Left renal cortex interstitium (tissue), 4 donors: ENCODE data around the gene BTBD2. TPM values are rescaled to one million over a fixed set of nuclear protein-coding genes. Genes with fewer than 3 reads are reported as not detected.
A peak's percentile ranks its signal among the peaks of the same experiment; 100 is the strongest.

ENCODE experiments used
- DNase-seq, 4 donors: peaks; one replicate each; pipeline ENCODE4 v3.0.0-alpha.2; 2013; ENCODE audit warnings: low read depth in 4 of 4, low spot score in 2 of 4, missing footprints in 1 of 4
- polyA plus RNA-seq, 4 donors: library from polyadenylated mRNA; unstranded; fragments of 120-200 nt; gene quantifications; one replicate each; pipeline ENCODE4 v1.2.1, GENCODE V29; 2013; ENCODE audit not compliant: insufficient read length in 4 of 4

The BTBD2 gene
- polyA plus RNA-seq, 4 donors, result 75.3 to 134 (median 112) TPM

- DNase-seq, result peak in 3 of 4 donors; percentile 81 to 85 (median 83)
Observed at GRCh38 chr19:2050991-2051772, 35.7 kb upstream of the BTBD2 start, which contains the start of gene MKNK2. MKNK2 (minus strand) TSS chr19:2051244; CDS start chr19:2050851, 393 bp downstream.

DNA sequence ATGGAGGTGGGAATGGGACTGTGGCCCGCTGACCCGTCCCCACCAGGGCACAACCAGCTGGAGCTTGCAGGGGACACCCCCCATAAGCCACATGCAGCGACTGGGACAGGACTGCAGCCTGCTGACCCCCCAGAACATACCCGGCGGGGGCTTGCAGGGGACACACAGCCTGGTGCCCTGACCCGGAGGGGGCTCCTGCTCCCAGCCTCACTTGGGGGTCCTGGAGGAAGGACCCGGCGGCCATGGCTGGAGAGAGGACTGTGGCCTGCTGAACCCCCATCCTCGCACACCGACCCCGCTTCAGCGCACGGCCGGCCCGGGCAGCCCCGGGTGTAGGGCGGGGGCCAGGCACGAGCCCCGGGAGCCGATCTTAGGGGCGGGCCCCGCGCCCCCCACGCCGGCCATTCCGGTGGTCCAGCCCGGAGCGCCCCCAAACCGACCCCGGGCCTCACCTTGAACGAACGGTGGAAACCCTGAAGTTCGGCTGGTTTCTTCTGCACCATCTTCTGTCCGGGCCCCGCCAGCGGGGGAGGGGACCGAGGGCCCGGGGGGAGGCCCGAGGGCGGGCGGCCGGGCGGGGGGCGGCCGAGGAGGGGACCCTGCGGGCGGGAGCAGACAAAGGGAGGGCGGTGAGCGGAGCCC lies 35.0 kb upstream of the BTBD2 start:
- no peak for DNase-seq

- peak in 1 of 4 donors; percentile 53 for DNase-seq
Observed at GRCh38 chr19:2049741-2050348, 34.3 kb upstream of the BTBD2 start.

DNA sequence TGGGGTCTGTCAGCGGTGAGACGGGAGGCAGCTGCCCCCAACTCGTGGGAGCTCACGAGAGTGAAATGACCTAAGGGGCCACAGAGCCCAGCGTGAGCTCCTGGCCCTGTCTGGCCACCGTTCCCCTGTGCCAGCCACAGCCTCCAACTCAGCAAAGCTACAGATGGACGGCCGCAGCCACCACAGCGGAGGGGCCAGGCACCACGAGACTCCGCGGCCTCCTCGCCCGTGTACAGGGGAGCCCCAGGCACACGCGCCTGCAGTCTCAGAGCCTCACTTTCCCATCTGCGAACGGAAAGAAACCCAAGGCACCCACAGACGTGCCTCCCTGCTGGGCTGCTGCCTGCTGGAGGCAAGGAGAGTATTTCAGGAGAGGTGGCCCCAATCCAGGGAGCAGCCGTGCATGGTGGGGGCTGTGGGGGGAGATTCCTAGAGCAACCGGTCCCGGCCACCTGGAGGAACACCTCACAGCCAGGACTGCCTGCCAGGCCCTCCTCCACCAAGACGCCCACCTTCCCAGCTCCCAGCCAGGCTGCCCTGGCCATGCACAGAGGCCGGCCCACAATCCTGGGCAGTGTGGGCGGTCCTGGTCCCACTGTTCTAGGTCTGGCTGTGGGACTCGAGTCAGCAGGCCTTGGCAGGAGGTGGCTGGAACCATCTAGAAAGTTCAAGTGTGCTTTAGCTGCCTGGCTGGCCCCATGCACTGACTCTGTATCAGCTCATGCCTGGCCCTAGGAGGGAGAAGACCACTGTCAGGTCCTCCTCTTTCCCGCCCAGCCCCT lies 33.6 kb upstream of the BTBD2 start:
- no peak for DNase-seq

- no peak for DNase-seq
Observed at GRCh38 chr19:2048104-2048958, 32.8 kb upstream of the BTBD2 start.

DNA sequence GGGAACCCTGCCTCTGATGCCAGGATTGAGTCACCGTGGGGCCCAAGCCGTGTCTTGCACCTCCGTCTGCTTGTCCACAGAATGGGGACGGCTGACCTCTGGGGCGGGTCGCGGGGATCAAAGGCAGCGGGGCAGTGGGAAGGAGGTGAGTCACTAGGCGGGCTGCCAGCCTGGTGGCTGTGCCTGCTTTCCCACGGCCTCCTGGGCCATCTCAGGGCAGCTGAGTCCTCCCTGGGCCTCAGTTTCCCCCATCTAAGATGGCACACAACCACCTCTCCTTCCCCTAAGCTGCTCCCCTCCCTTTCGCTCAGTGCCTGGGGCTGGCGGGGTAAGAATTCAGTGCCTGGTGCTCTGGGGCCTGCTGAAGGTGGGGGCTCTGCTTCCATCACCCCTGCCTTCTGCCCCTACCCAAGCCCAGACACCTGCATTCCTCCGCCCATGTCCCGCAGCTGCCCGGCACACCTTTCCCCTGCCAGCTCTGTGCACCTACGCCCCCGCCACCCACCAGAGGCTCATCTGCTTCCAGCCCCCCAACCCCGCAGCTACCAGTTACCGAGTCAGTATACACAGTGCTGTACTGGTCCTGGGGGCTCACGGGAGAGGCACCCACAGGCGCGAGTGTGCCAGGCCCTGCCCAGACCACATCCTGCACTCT lies 32.1 kb upstream of the BTBD2 start:
- DNase-seq, result no peak

DNA sequence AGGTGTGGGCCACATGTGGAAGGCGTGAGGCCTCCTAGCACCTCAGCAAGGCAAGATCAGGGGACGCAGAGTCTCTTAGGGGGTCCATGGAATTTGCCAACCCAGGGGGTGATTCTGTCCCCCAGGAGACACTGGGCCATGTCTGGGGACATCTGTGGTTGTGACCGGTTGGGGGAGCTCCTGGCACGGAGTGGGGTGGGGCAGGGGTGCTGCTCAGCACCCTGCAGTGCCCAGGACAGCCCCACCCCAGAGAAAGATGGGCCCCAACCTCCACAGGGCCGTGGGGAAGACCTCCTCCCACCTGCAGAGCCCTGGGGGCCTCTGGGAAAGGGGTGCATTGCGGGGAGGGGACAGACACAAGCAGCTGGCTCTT lies 31.5 kb upstream of the BTBD2 start:
- no peak for DNase-seq

DNA sequence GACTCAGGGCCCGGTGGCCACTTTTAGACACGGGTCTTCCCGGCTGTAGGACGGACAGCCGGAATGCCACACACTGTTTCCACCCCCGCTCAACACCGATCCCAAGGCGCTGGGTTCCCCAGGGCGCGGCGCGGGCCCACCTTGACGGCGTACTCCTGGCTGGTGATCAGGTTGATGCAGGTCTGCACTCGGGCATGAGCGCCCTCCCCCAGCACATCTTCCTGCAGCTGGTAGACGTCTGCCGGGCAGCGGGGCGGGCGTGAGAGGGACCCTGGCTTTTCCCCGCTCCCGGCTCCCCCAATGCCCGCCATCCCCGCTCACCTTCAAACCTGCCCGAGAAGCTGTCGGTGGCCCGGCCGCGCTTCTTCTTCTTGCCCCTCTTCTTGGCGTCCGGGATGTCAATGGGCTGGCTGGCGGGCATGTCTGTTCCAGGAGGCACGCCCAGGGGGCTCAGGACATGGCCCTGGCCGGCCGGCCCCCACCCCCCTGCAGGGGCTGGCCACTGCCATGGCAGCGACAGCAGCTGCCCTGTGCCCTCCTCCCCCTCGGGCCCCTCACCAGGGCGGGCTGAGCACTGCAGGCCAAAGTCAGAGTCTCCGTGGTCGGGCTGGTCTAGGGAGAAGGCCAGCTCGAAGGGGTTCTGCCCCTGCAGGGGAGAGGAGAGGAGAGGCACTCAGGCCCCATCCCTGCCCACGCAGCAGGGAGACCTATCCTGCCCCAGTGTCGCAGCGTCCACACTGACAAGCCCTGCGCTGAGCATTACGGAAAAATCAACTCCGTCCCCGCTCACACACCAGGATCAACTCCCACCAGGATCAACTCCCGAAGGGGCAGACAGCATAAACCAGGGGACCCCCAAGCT lies 30.8 kb upstream of the BTBD2 start:
- DNase-seq, result no peak

DNA sequence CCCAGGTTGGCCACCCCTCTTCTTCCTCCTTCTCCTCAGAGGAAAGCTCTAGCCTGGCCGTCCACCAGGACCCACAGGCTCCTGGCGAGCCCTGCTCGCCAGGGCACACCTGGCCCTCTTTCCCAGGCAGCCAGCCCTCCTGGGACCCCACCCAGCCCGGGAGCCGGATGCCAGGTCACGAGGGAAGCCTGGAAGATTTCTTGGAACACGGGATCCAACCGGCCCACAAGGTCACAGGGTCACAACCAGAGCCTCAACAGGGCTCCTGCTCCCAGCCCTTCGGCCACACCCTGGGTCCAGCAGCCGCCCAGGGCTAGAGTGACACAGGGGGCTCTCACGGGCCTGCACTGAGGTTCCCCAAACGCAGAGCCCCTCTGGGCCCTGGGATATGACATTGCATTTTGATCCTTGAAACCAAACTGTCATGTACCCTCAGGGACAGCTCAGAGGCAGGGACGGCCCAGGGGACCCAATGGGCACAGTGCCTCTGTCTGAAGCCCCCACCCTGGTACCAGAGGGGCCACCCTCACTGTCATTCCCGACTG lies 30.1 kb upstream of the BTBD2 start:
- DNase-seq, result no peak

DNA sequence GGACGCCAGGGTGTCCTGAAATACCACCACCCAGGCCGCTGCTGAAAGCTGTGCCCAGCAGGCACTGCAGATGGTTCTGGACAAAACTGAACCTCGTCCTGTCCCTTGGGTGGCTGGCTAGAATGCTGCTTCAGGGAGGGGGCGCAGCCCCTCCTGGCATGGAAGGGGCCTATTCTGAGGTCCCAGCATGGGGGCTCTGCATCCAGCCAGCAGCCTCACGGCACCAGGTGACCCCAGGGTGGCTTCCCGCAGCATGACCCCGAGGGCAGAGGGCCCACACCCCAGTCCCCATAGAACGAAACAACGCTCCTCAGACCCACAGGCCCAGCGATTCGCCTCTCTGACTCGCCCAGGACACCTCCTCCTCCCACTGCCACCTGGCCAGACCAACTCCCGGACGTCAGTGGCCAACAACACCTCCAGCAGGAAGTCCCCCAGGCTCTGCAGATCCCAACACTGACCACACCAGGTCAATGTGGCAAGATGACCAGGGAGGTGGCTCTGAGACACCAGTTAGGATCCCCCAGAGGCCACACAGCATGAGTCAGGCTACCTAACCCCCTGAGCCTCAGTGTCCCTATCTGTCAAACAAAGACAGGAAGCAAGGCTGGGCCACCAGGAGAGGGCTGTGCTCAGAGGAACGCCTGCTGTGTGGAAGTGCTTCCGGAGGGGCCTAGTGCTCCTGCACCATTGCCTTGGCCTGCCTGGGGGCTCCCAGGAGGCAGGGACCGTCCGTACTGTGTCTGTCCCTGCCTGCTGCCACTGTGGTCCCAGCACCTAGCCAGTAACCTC lies 29.4 kb upstream of the BTBD2 start:
- no peak for DNase-seq

DNA sequence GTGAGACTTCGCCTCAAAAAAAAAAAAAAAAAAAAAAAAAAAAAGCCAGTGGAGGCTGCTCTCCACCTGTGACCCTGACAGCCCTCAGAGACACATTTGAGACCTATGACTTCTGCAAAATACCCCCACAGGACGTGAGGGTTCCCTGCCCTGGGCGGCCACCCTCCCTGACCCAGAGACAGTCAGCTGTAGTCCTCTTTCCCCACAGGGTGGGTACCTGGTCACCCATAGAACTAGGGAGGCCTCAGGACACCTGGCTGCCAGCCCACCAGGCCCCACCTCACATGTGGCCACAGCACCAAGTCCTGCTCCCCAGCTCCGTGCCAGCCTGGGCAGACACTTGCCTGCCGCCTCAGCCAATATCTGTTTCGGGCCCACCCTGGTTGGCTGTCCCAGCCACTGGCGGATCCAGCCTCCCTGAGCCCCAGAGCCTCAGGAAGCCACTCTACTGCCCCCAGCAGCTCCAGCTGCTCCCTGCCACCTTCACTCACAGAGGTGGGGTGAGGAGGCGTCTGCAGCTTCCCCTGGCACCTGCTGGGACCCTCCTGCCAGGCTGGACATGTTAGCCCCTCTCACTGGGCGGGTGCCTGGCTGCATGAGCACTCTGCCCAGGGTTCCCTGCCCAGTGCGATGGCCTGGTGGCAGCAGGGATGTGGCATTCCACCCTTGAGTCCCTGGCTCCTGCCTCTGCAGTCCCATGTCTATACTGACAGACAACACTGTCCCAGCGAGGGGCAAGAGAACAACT lies 28.6 kb upstream of the BTBD2 start:
- no peak for DNase-seq

DNA sequence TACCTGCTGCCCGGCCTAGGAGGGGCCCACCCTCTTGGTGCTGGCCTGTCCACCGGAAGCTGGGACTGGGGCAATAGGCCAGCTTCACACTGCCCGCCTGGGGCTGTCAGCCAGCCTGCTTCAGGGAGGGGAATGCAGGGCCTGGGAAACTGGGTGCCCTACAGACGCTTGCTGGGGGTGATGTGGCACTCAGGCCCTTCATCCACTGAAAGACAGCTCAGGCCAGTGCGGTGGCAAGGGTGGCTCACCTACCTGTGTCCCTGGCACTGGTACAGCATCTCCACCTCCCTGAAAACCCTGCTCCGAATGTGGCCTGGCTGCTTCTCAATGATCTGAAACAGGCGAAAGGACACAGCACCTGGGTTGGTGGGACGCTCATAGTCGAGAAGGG lies 27.7 kb upstream of the BTBD2 start:
- DNase-seq, result no peak

GRCh38 chr19:2042485-2043250 lies 27.2 kb upstream of the BTBD2 start:
- DNase-seq, result no peak

DNA sequence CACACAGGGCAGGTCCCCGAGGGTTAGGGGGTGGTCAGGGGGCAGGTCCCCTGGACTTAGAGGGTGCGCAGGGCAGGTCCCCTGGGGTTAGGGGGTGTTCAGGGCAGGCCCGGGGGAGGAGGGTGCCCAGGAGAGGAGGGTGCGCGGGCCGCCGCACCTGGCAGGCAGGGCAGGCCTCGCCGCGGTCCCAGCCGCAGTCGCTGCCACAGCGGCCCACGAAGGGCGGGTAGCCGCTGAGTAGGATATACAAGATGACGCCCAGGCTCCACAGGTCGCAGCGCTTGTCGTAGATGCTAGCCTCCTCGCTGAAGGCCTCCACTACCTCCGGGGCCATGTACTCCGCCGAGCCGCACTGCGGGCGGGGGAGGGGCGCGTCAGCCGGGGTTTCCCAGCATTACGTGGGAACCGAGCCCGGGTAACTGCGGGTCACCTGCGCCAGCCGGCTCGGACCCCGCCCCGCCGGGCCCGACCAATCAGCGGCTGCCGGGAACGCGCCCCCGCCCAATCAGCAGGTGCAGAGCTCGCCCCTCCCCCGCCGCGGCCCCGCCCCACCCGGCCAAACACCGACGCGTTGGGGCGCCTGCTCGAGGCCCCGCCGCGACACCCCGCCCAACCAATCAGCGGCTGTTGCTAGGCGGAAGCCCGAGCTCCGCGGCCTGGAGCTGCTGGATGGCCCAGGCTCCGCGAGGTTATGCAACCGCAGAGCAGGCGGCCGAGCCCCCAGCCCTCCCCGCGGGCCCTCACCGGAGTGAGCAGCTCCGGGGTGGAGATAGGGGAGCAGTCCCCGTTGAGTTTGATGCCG lies 26.4 kb upstream of the BTBD2 start:
- peak in 3 of 4 donors; percentile 79 to 86 (median 82) for DNase-seq

DNA sequence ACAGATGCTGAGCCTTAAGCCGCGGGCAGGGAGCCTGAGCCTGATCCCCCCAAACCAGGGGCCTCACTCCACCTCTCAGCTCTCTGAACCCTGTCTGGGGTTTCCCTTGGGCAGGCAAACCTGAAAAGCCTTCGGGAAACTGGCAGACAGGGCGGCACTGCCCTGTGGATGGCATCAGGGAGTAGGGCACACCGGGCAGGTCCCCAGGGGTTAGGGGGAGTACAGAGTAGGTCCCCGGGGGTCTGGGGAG lies 25.8 kb upstream of the BTBD2 start:
- no peak for DNase-seq
